Measurements from ENCODE around the gene STXBP5L. TPM values are rescaled to one million over a fixed set of nuclear protein-coding genes. Genes with fewer than 3 reads are reported as not detected.

Gene STXBP5L
- total RNA-seq, 2 experiments from 2014 or later = not detected

DNA sequence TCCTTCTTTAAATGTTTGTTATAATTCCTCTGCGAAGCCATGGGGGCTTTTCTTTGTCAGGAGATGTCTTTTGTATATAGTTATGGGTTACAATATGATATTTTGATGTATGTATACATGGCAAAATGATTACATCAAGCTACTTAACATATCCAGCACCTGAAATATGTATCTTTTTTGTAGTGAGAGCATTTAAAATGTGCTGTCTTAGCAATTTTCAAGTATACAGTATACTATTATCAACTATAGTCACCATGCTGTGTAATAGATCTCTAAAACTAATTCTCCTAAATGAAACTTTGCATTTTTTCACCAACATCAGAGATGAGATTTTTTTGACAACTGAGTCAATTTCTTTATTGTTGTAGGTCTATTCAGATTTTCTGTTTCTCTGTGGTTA is 77.2 kb downstream of the STXBP5L start:
- ChIA-PET CTCF (no interaction called here), POLR2A (no interaction called here)
- DNase-seq (no peak), ATAC-seq (no peak)
- Mint-ChIP-seq H3K27ac (no peak overlapping the region), H3K27me3 (no peaks in the 10 kb centered on the region), H3K4me3 (no peak overlapping the region), H3K9me3 (peaks cover 9% of the 10 kb centered on the region), H3K36me3 (ENCODE audit: low read depth) (no peaks in the 10 kb centered on the region), H3K4me1 (ENCODE audit: low read depth) (no peaks in the 10 kb centered on the region)
- TF ChIP-seq, protein P1, sequence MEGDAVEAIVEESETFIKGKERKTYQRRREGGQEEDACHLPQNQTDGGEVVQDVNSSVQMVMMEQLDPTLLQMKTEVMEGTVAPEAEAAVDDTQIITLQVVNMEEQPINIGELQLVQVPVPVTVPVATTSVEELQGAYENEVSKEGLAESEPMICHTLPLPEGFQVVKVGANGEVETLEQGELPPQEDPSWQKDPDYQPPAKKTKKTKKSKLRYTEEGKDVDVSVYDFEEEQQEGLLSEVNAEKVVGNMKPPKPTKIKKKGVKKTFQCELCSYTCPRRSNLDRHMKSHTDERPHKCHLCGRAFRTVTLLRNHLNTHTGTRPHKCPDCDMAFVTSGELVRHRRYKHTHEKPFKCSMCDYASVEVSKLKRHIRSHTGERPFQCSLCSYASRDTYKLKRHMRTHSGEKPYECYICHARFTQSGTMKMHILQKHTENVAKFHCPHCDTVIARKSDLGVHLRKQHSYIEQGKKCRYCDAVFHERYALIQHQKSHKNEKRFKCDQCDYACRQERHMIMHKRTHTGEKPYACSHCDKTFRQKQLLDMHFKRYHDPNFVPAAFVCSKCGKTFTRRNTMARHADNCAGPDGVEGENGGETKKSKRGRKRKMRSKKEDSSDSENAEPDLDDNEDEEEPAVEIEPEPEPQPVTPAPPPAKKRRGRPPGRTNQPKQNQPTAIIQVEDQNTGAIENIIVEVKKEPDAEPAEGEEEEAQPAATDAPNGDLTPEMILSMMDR (IDR thresholded peaks at IDR 0.05) = no peak
- intact Hi-C loops (cut with micrococcal nuclease) = no loop called here

DNA sequence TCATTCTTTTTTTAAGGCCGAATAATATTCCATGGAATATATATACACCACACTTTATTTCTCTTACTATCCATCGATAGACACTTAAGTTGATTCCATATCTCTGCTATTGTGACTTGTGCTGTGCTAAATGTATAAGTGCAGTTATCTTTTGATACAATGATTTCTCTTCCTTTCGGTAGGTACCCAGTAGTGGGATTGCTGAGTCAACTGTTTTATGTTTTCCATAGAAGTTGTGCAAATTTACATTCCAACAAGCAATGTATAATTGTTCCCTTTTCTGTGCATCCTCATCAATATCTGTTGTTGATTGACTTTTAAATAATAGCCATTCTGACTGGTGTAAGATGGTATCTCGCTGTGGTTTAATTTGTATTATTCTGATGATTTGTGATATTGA is 81.0 kb downstream of the STXBP5L start:
- peaks cover 1% of the 10 kb centered on the region for H3K9me3 Mint-ChIP-seq
- no peak overlapping the region for H3K4me3 Mint-ChIP-seq
- no peak overlapping the region for H3K27ac Mint-ChIP-seq
- no peak for DNase-seq
- CTCF ChIA-PET = no interaction called here
- POLR2A ChIA-PET = no interaction called here
- ATAC-seq = no peak
- no peaks in the 10 kb centered on the region for H3K4me1 Mint-ChIP-seq (ENCODE audit: low read depth)
- no peaks in the 10 kb centered on the region for H3K27me3 Mint-ChIP-seq
- H3K36me3 Mint-ChIP-seq (ENCODE audit: low read depth) = no peaks in the 10 kb centered on the region
- TF ChIP-seq, protein P1 (IDR thresholded peaks at IDR 0.05) = no peak
- intact Hi-C loops (cut with micrococcal nuclease) = no loop called here

DNA sequence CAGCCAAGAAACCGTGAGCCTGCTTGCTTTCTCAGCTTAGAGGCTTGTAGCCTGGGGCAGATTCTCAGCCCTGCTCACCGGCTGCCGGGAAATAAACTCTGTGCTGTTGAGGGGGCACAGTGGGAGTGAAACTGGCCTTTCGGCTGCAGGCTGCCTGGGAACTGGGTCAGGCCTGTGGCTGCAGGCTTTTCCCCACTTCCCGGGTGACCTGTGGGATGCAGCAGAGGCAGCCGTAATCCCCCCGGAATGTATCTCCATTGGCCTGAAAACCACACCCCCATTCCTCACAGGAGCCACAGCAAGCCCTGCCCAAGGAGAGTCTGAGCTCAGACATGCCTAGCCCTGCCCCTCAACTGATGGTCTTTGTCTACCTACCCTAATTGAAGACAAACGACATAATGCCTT is 110.9 kb downstream of the STXBP5L start:
- Mint-ChIP-seq H3K4me1 (ENCODE audit: low read depth) (no peaks in the 10 kb centered on the region), H3K4me3 (no peak overlapping the region), H3K36me3 (ENCODE audit: low read depth) (no peaks in the 10 kb centered on the region), H3K9me3 (no peaks in the 10 kb centered on the region), H3K27ac (no peak overlapping the region), H3K27me3 (no peaks in the 10 kb centered on the region)
- ChIA-PET POLR2A (no interaction called here), CTCF (interaction anchor here (1.5 kb wide), 1 partner anchor 13 kb away, joined by 3 read pairs; no protein-coding TSS in a partner anchor)
- TF ChIP-seq, protein P1 (IDR thresholded peaks at IDR 0.05) = no peak
- ATAC-seq (no peak), DNase-seq (no peak)
- intact Hi-C loops (cut with micrococcal nuclease) = no loop called here

DNA sequence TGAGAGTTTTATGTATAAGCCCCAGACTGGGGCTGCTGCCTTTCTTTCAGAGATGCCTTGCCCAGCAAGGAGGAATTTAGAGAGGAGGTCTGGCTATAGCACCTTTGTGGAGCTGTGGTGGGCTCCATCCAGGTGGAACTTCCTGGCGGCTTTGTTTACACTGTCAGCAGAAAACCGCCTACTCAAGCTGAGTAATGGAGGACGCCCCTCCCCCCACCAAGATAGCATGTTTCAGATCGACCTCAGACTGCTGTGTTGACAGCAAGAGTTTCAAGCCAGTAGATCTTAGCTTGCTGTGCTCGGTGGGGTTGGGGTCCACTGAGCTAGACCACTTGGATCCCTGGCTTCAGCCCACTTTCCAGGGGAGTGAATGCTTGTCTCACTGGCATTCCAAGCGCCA is 155.6 kb downstream of the STXBP5L start:
- ATAC-seq (no peak), DNase-seq (no peak)
- H3K9me3 Mint-ChIP-seq = peaks cover 1% of the 10 kb centered on the region
- no peaks in the 10 kb centered on the region for H3K27me3 Mint-ChIP-seq
- POLR2A ChIA-PET = no interaction called here
- H3K36me3 Mint-ChIP-seq (ENCODE audit: low read depth) = no peaks in the 10 kb centered on the region
- no peak overlapping the region for H3K27ac Mint-ChIP-seq
- no peaks in the 10 kb centered on the region for H3K4me1 Mint-ChIP-seq (ENCODE audit: low read depth)
- intact Hi-C loops (cut with micrococcal nuclease) = no loop called here
- TF ChIP-seq, protein P1 (IDR thresholded peaks at IDR 0.05) = no peak
- H3K4me3 Mint-ChIP-seq = no peak overlapping the region
- CTCF ChIA-PET = no interaction called here

DNA sequence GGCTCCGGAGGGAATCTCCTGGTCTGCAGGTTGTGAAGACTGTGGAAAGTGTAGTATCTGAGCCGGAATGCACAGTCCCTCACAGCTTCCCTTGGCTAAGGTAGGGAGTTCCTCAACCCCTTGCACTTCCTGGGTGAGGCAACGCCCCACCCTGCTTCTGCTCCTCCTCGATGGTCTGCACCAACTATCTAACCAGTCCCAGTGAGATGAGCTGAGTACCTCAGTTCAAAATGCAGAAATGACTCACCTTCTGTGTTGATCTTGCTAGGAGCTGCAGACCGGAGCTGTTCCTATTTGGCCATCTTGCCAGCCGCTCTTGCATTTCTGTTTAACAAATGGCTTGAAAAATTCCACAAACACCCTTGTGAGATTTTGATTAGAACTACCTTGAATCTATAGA is 156.1 kb downstream of the STXBP5L start:
- CTCF ChIA-PET = no interaction called here
- ATAC-seq (no peak), DNase-seq (no peak)
- Mint-ChIP-seq H3K27ac (no peak overlapping the region), H3K9me3 (peaks cover 1% of the 10 kb centered on the region), H3K4me1 (ENCODE audit: low read depth) (no peaks in the 10 kb centered on the region), H3K27me3 (no peaks in the 10 kb centered on the region), H3K36me3 (ENCODE audit: low read depth) (no peaks in the 10 kb centered on the region), H3K4me3 (no peak overlapping the region)
- TF ChIP-seq, protein P1 (IDR thresholded peaks at IDR 0.05) = no peak
- POLR2A ChIA-PET = no interaction called here
- intact Hi-C loops (cut with micrococcal nuclease) = no loop called here

Measured in activated CD8-positive, alpha-beta T cell treated with anti-CD3 and anti-CD28 coated beads for 36 hours (primary cell).